22Rv1 (cell line): ENCODE data around the gene ABCB11.

Experiments
- H3K27ac ChIP-seq: fragments of 450-650 bp; 2 replicates; pipeline ENCODE4 v1.5.1; 2017
- CTCF ChIP-seq: fragments of 450-650 bp; IDR thresholded peaks from 2 replicates; pipeline ENCODE4 v1.5.1; 2017; ENCODE audit warnings: mild to moderate bottlenecking
- ZFX ChIP-seq: fragments of 450-650 bp; IDR thresholded peaks from 2 replicates; pipeline ENCODE4 v1.6.1; 2017; ENCODE audit warnings: antibody characterized with exemption, borderline replicate concordance

Gene ABCB11

GRCh38 chr2:169049142-169049541, 18.0 kb upstream of the ABCB11 start:
- no peak overlapping the region for H3K27ac ChIP-seq
- no peak for TF ChIP-seq CTCF
- no peak for TF ChIP-seq ZFX

- H3K27ac ChIP-seq = no peak overlapping the region
- TF ChIP-seq ZFX = no peak
- no peak for TF ChIP-seq CTCF
These were observed 16.4 kb upstream of the ABCB11 start for GRCh38 chr2:169047256-169048250.

GRCh38 chr2:169046440-169047151, 15.5 kb upstream of the ABCB11 start:
- H3K27ac ChIP-seq = no peak overlapping the region
- TF ChIP-seq ZFX = no peak

- TF ChIP-seq ZFX (no peak), CTCF (no peak)
- H3K27ac ChIP-seq = no peak overlapping the region
These were observed 11.7 kb upstream of the ABCB11 start for GRCh38 chr2:169042856-169043255.

GRCh38 chr2:169041594-169041993, 10.5 kb upstream of the ABCB11 start:
- no peak for TF ChIP-seq CTCF
- TF ChIP-seq ZFX = no peak
- no peak overlapping the region for H3K27ac ChIP-seq

- no peak overlapping the region for H3K27ac ChIP-seq
- no peak for TF ChIP-seq CTCF
- TF ChIP-seq ZFX = no peak
These were observed 8.6 kb upstream of the ABCB11 start for GRCh38 chr2:169039702-169040101.

GRCh38 chr2:169038338-169038757, 7.2 kb upstream of the ABCB11 start:
- H3K27ac ChIP-seq = no peak overlapping the region
- TF ChIP-seq CTCF = no peak
- TF ChIP-seq ZFX = no peak
